Uterus (tissue), 4 donors: ENCODE measurements around the gene HES2. TPM values are rescaled to one million over a fixed set of nuclear protein-coding genes. Genes with fewer than 3 reads are reported as not detected.
"Not testable (repeated sequence)": the region's sequence is repeated elsewhere in the genome, so short reads cannot be mapped to it uniquely, and the experiment has no call there.

ENCODE experiments used
- DNase-seq, 2 donors: peaks; one replicate each; pipeline ENCODE4 v3.0.0-alpha.2; 2019 to 2020
- H3K27ac ChIP-seq, 2 donors: fragments of 200-600 bp; sonication (generic); 1 replicate in 1 of 2; 2 replicates in 1 of 2; pipeline ENCODE4 v1.5.1; 2016 to 2018
- H3K27me3 ChIP-seq, 2 donors: fragments of 200-600 bp; sonication (generic); one replicate each; pipeline ENCODE4 v1.5.1; 2018 to 2019; ENCODE audit warnings: control low read depth in 1 of 2
- H3K36me3 ChIP-seq, 2 donors: fragments of 200-600 bp; sonication (generic); one replicate each; pipeline ENCODE4 v1.5.1; 2019; ENCODE audit warnings: control low read depth in 1 of 2
- H3K4me1 ChIP-seq, 2 donors: fragments of 200-600 bp; sonication (generic); one replicate each; pipeline ENCODE4 v1.5.1; 2018 to 2019; ENCODE audit warnings: control low read depth in 1 of 2
- H3K4me3 ChIP-seq, 2 donors: fragments of 200-600 bp; sonication (generic); 1 replicate in 1 of 2; 2 replicates in 1 of 2; pipeline ENCODE4 v1.5.1; 2018 to 2019; ENCODE audit warnings: mild to moderate bottlenecking in 1 of 2
- H3K9me3 ChIP-seq, 2 donors: fragments of 200-600 bp; sonication (generic); one replicate each; pipeline ENCODE4 v1.5.1; 2019; ENCODE audit warnings: control low read depth in 1 of 2
- CTCF ChIP-seq, 4 experiments: fragments of 200-600 bp in 2 of 4; fragments of 450-650 bp in 2 of 4; sonication (generic) in 2 of 4; IDR thresholded peaks; one replicate each; pipeline ENCODE4 v1.5.1; 2016 to 2019; ENCODE audit warnings: antibody characterized with exemption in 4 of 4, mild to moderate bottlenecking in 2 of 4, moderate library complexity in 1 of 4
- POLR2A ChIP-seq, 2 donors: fragments of 450-650 bp; IDR thresholded peaks; one replicate each; pipeline ENCODE4 v1.6.1; 2016; ENCODE audit warnings: antibody characterized with exemption in 2 of 2, mild to moderate bottlenecking in 1 of 2, moderate library complexity in 1 of 2
- intact Hi-C: fragments of 100-400 bp; cut with DNase I; formaldehyde crosslinking; loops from one replicate; pipeline ENCODE4 v1.15.1; 2023; ENCODE audit warnings: low total_unique reads
- total RNA-seq, 4 donors: library from RNA; depleted of rRNA in 3 of 4; stranded (reverse); fragments of >200 nt in 3 of 4; gene quantifications; one replicate each; pipeline versions ENCODE4 v1.1.0 to v1.2.4, GENCODE V29; 2014 to 2023
- donor health status: DM: yes; HTN: yes; CAD: no.

Gene HES2
- total RNA-seq, 4 donors from 2014 or later: 0.21 TPM; not detected in 3

GRCh38 chr1:6435547-6435946 lies 15.8 kb upstream of the HES2 start:
- TF ChIP-seq POLR2A (IDR thresholded peaks at IDR 0.05) (no peak), CTCF (IDR thresholded peaks at IDR 0.05) (no peak)

GRCh38 chr1:6435129-6435528 lies 15.4 kb upstream of the HES2 start:
- TF ChIP-seq POLR2A (IDR thresholded peaks at IDR 0.05) (no peak), CTCF (IDR thresholded peaks at IDR 0.05) (no peak)

More at GRCh38 chr1:6435547-6435946, 15.8 kb upstream of the HES2 start:
- no peak for DNase-seq
- Histone ChIP-seq H3K27ac (no peak overlapping the region), H3K36me3 (no peaks in the 10 kb centered on the region), H3K9me3 (no peaks in the 10 kb centered on the region), H3K4me3 (no peak overlapping the region), H3K27me3 (peaks cover 0 to 8% of the 10 kb centered on the region in 2 donors), H3K4me1 (no peaks in the 10 kb centered on the region)
- intact Hi-C loops: loop anchor here (5.0 kb wide), 1 partner anchor 188 kb away; no protein-coding TSS in a partner anchor

GRCh38 chr1:6434186-6434585 lies 14.5 kb upstream of the HES2 start:
- intact Hi-C loops: no loop called here
- H3K4me3 ChIP-seq: no peak overlapping the region
- no peak overlapping the region for H3K27ac ChIP-seq
- DNase-seq: no peak
- TF ChIP-seq POLR2A (IDR thresholded peaks at IDR 0.05) (no peak), CTCF (IDR thresholded peaks at IDR 0.05) (no peak)
- H3K27me3 ChIP-seq: no peaks in the 10 kb centered on the region
- no peaks in the 10 kb centered on the region for H3K36me3 ChIP-seq
- H3K4me1 ChIP-seq: no peaks in the 10 kb centered on the region
- H3K9me3 ChIP-seq: no peaks in the 10 kb centered on the region

More at GRCh38 chr1:6435129-6435528, 15.4 kb upstream of the HES2 start:
- Histone ChIP-seq H3K27ac (no peak overlapping the region), H3K36me3 (no peaks in the 10 kb centered on the region), H3K4me1 (no peaks in the 10 kb centered on the region), H3K27me3 (peaks cover 0 to 6% of the 10 kb centered on the region in 2 donors), H3K4me3 (no peak overlapping the region), H3K9me3 (no peaks in the 10 kb centered on the region)
- DNase-seq: no peak
- intact Hi-C loops: loop anchor here (5.0 kb wide), 1 partner anchor 188 kb away; no protein-coding TSS in a partner anchor

GRCh38 chr1:6431645-6432579 lies 12.2 kb upstream of the HES2 start:
- intact Hi-C loops, H3K27ac ChIP-seq, DNase-seq, H3K36me3 ChIP-seq, H3K9me3 ChIP-seq, H3K4me1 ChIP-seq, H3K4me3 ChIP-seq: not testable (repeated sequence)
- peaks cover 0 to 11% of the 10 kb centered on the region in 2 donors for H3K27me3 ChIP-seq

- H3K4me3 ChIP-seq, H3K36me3 ChIP-seq, intact Hi-C loops, H3K27ac ChIP-seq, H3K9me3 ChIP-seq, DNase-seq, H3K4me1 ChIP-seq: not testable (repeated sequence)
- H3K27me3 ChIP-seq: peaks cover 11 to 29% of the 10 kb centered on the region in 2 donors
These were observed 10.1 kb upstream of the HES2 start for GRCh38 chr1:6429660-6430411.

GRCh38 chr1:6428453-6428852 lies 8.7 kb upstream of the HES2 start:
- DNase-seq, H3K27ac ChIP-seq, H3K36me3 ChIP-seq, H3K4me1 ChIP-seq, H3K4me3 ChIP-seq, H3K9me3 ChIP-seq, intact Hi-C loops: not testable (repeated sequence)
- H3K27me3 ChIP-seq: peaks cover 16 to 36% of the 10 kb centered on the region in 2 donors
